NK-92 treated with Interleukin-12 subunit alpha and Interleukin-12 subunit beta, amount 100 ng/mL, for 24 hours (cell line): ENCODE measurements around the gene NCMAP.
A peak's percentile ranks its signal among the peaks of the same experiment; 100 is the strongest.
"Not testable (repeated sequence)": the region's sequence is repeated elsewhere in the genome, so short reads cannot be mapped to it uniquely, and the experiment has no call there.

Source experiments
- DNase-seq: peaks from one replicate; lab custom pipeline; 2025; lab: John Stamatoyannopoulos, UW

Gene NCMAP

GRCh38 chr1:24541711-24542346, 14.1 kb upstream of the NCMAP start:
- DNase-seq = peak; percentile 17

DNA sequence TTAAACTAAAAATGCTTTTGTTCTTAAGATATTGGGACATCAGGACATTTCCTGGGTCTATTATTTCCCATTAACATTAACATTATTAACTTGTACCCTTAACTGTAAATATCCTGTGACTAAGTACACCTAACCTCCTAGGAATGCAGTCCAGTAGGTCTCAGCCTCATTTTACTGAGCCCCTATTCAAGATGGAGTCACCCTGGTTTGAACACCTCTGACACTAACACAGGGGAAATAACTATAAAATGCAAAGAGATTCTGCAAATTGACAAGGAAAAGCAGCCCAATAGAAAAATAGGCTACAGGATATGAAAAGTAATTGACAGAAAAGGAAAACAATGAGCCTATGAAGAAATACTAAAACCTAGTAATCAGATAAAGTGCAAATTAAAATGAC, 11.6 kb upstream of the NCMAP start:
- DNase-seq = no peak

GRCh38 chr1:24545662-24546061, 10.2 kb upstream of the NCMAP start:
- DNase-seq = no peak

GRCh38 chr1:24547195-24547594, 8.7 kb upstream of the NCMAP start:
- DNase-seq = no peak

GRCh38 chr1:24548070-24548469, 7.8 kb upstream of the NCMAP start:
- no peak for DNase-seq

GRCh38 chr1:24549210-24549609, 6.7 kb upstream of the NCMAP start:
- DNase-seq = not testable (repeated sequence)

- no peak for DNase-seq
These were observed 4.5 kb upstream of the NCMAP start for GRCh38 chr1:24551290-24551959.

GRCh38 chr1:24551960-24552571, 3.8 kb upstream of the NCMAP start:
- no peak for DNase-seq

DNA sequence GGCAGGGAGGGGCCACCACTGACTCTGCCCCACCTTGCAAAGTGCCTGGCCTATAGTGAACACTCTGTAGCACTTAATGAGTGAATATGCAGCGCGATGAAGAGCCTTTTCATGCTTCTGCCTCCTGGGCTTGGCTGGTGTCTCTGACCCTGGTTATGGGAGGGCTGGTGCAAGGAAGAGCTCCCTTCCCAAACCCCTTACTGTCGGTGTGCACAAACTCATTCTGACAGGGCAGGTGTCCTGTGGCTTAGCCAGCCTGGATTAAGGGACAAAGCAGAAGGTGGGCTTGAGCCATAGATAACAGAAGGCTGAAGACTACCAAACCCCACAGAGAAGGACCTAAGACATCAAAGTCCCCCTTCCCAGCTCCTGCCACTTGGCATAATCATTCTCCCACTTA, 2.0 kb upstream of the NCMAP start:
- DNase-seq = no peak

- no peak for DNase-seq
These were observed 1.2 kb upstream of the NCMAP start for GRCh38 chr1:24554714-24555113.

DNA sequence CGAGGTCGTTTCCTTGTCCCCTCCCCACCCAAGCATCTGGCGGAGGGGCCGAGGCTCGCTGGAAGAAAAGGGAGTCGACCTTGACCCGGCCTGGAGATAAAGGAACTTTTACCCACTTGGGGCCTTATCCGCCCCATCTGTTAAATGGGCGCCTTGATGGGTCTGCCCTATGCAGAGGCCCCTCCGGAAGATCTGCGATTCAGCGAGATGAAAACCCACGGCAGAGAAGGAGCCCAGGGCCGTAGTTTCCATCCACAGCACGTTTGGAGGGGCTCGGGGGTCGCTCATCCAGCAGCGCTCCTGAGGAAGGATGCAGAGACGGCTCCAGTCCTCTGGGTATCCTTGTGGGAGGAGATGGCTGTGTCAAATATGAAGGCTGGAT, 518 bp downstream of the NCMAP start:
- DNase-seq = no peak

DNA sequence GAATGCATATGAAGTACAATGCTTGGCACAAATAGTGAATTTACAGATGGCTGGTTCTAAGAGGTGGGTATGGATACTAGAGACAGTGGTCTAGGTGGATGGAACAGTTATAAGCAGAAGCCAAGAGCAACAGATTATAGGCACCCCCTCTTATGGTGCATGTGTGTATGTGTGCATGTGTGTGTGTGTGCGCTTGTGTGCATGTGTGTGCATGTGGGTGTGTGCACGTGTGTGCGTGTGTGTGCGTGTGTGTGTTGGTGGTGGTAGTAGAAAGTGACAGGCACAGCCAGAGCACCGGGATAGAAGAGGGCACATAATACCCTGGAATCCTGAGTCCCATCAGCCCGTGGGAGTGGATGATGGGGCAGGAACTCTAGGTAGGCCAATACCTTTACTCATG, 1.3 kb downstream of the NCMAP start:
- no peak for DNase-seq

- DNase-seq = no peak
These were observed 1.8 kb downstream of the NCMAP start for GRCh38 chr1:24557711-24558131.

DNA sequence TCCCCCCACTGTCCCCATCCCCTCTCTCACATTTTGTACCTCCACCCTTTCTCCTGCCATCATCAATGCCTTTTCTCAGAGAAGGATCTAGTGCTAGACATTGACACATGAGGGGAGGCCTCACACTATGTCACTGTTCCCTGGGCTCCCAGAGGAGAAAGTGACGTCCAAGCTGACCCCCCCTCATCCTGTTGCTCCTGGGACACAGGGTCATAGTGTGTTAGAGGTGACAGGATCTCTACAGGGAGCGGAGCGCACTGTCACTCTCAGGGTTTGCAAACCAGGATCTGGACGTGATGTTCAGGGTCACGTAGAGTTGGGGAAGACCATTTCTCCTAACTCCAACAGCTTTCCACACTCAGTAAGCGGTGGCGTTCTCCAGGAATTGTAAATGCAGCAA, 2.6 kb downstream of the NCMAP start:
- DNase-seq = no peak

- no peak for DNase-seq
These were observed 3.3 kb downstream of the NCMAP start for GRCh38 chr1:24558902-24559791.

GRCh38 chr1:24560361-24560760, 4.5 kb downstream of the NCMAP start:
- no peak for DNase-seq

DNA sequence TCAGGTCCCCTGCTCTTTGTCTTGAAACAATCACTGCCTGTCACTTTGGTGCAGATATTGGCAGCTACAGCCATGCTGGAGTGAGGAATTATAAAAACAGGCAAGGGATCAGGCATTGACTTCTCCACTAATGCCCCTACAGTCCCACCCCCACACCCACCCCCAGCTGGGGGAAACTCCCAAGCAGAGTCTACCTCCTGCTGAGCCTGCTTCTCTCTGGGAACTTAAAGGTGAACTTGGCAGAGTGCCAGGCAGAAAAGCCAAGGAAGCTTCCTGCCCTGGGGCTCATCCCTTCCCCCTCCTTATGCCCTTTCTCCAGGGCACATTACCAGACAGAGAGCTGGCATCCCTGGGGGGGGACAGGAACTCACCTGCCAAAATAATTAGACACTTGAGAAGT, 6.7 kb downstream of the NCMAP start:
- no peak for DNase-seq

- DNase-seq = no peak
These were observed 8.8 kb downstream of the NCMAP start for GRCh38 chr1:24564695-24565094.

DNA sequence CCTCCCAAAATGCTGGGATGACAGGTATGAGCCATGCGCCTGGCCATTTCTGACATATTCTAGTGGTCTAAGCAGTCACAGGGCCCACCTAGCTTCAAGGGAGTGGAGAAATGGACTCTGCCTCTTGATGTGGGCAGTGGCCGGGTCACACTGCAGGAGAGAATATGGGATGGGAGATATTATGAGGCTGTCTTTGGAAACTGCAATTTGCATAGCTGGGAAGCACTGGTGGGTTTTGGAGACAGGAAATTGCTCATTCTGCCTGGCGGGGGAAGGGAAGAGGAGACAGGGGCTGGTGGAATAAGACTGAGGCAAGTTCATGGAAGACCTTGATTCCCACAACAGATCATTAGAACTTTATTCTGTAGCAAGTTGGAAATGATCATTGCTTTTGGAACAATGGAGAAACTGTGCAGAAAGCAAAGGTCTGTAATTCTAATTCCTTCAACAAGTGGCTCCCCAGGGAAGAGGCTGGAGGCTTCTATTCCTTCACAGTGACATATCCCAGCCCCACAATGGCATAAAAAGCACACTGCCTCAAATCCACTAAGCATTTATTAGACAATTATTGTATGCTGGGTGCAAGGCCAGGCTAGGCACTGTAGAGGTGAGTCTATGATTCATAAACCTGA, 10.5 kb downstream of the NCMAP start:
- no peak for DNase-seq

- no peak for DNase-seq
These were observed 12.0 kb downstream of the NCMAP start for GRCh38 chr1:24567792-24568388.

GRCh38 chr1:24568475-24568874, 12.6 kb downstream of the NCMAP start:
- no peak for DNase-seq
